Measurements from ENCODE around the gene SH3BGRL.
A peak's percentile ranks its signal among the peaks of the same experiment; 100 is the strongest.
"Not testable (repeated sequence)": the region's sequence is repeated elsewhere in the genome, so short reads cannot be mapped to it uniquely, and the experiment has no call there.

SH3BGRL gene

DNA sequence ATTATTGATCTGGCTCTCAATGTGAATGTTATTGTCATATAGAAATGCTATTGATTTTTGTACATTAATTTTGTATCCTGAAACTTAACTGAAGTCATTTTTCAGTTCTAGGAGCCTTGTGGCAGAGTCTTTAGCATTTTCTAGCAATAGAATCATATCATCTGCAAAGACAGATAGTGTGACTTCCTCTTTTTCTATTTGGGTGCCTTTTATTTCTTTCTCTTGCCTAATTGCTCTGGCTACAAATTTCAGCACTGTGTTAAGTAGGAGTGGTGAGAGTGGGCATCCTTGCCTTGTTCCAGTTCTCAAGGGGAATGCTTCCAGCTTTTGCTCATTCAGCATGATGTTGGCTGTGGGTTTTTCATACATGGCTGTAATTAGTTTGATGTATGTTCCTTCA lies 102.7 kb downstream of the SH3BGRL start:
- no peak overlapping the region for H3K4me3 ChIP-seq (replicated peaks in 1 of 2; ENCODE audit: low read depth in 2 of 2, low read length in 2 of 2)
- DNase-seq (ENCODE audit: low read depth in 2 of 2) = no peak
- TF ChIP-seq, protein P1, sequence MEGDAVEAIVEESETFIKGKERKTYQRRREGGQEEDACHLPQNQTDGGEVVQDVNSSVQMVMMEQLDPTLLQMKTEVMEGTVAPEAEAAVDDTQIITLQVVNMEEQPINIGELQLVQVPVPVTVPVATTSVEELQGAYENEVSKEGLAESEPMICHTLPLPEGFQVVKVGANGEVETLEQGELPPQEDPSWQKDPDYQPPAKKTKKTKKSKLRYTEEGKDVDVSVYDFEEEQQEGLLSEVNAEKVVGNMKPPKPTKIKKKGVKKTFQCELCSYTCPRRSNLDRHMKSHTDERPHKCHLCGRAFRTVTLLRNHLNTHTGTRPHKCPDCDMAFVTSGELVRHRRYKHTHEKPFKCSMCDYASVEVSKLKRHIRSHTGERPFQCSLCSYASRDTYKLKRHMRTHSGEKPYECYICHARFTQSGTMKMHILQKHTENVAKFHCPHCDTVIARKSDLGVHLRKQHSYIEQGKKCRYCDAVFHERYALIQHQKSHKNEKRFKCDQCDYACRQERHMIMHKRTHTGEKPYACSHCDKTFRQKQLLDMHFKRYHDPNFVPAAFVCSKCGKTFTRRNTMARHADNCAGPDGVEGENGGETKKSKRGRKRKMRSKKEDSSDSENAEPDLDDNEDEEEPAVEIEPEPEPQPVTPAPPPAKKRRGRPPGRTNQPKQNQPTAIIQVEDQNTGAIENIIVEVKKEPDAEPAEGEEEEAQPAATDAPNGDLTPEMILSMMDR (IDR thresholded peaks at IDR 0.05; ENCODE audit: low read depth, low read length) = no peak

DNA sequence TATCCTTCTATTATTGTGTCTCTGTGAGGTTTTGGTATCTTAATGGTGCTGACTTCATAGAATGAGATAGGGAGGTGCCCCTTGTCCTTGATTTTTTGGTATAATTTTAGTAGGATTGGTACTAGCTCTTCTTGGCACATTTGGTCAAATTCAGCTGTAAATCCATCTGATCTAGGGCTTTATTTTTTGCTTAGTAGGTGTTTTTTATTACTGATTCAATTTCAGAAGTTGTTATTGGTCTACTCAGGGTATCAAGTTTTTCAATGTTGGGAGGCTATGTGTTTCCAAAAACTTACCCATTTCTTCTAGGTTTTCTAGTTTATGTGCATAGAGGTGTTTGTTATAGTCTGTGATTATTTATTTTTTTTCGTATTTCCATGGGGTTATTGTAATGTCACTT lies 103.3 kb downstream of the SH3BGRL start:
- H3K4me3 ChIP-seq (replicated peaks in 1 of 2; ENCODE audit: low read depth in 2 of 2, low read length in 2 of 2) = no peak overlapping the region
- TF ChIP-seq, protein P1 (IDR thresholded peaks at IDR 0.05; ENCODE audit: low read depth, low read length) = no peak
- DNase-seq (ENCODE audit: low read depth in 2 of 2) = no peak

DNA sequence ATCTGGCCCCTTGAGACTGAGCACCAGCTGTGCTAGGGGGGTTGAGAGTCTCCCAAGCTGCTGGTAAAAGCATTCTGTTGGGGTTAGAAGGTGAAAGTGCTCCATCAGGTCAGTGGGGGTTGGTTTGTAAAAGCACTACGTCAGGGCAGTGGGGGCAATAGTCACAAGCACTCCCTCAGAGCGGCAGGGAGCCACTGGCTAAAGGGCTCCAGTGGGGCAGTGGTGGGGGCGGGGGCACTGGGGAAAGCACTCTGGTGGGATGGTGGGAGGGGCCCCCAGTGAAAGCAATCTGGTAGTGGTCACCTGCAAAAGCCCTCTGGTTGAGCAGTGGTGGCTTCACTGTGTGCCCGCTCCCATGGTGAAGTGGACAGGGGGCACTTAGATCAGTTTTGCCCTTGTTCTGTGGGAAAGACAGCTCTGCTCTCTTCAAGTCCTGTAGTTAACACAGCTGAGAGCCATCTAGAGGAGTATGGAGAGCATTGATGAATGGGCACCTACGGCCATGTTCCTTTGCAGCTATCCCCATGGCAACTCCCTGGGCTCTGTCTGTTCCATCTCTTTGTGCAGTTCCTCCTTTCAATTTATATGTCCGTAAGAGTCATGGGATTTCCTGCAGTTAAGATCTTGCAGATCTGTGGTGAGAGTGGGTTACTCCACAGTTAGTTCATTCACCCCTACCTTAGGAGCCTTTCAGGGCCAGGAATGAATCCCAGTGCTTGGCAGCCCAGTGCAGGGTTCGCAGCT lies 106.4 kb downstream of the SH3BGRL start:
- H3K4me3 ChIP-seq (replicated peaks in 1 of 2; ENCODE audit: low read depth in 2 of 2, low read length in 2 of 2) = no peak overlapping the region
- DNase-seq (ENCODE audit: low read depth in 2 of 2) = no peak
- TF ChIP-seq, protein P1 (IDR thresholded peaks at IDR 0.05; ENCODE audit: low read depth, low read length) = no peak

DNA sequence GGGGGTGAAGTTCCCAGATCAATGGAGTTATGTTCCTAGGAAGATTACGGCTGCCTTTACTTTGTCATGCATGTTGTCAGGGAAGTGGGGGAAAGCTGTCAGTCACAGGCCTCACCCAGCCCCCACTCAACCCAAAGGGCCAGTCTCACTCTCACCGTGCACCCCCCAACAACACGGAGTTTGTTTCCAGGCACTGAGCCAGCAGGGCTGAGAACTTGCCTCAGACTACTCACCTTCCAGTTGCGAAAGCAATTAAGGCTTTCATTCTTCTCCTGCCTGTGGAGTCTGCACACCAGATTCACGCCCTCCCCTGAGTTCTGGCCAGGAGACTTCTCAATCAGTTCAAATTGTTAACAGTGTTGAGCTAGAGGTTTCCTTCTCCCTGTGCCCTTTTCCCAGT lies 114.3 kb downstream of the SH3BGRL start:
- TF ChIP-seq, protein P1 (IDR thresholded peaks at IDR 0.05; ENCODE audit: low read depth, low read length) = no peak
- no peak overlapping the region for H3K4me3 ChIP-seq (replicated peaks in 1 of 2; ENCODE audit: low read depth in 2 of 2, low read length in 2 of 2)
- peak; percentile 34 to 43 for DNase-seq (ENCODE audit: low read depth in 2 of 2)

DNA sequence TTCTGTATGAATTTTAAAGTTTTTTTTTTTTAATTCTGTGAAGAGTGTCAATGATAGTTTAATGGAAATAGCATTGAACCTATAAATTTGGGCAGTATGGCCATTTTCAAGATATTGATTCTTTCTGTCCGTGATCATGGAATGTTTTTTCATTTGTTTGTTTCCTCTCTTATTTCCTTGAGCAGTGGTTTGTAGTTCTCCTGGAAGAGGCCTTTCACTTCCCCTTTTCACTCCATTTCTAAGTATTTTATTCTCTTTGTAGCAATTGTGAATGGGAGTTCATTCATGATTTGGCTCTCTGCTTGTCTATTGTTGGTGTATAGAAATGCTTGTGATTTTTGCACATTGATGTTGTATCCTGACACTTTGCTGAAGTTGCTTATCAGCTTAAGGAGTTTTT lies 129.8 kb downstream of the SH3BGRL start:
- not testable (repeated sequence) for H3K4me3 ChIP-seq (replicated peaks in 1 of 2; ENCODE audit: low read depth in 2 of 2, low read length in 2 of 2); DNase-seq (ENCODE audit: low read depth in 2 of 2)

DNA sequence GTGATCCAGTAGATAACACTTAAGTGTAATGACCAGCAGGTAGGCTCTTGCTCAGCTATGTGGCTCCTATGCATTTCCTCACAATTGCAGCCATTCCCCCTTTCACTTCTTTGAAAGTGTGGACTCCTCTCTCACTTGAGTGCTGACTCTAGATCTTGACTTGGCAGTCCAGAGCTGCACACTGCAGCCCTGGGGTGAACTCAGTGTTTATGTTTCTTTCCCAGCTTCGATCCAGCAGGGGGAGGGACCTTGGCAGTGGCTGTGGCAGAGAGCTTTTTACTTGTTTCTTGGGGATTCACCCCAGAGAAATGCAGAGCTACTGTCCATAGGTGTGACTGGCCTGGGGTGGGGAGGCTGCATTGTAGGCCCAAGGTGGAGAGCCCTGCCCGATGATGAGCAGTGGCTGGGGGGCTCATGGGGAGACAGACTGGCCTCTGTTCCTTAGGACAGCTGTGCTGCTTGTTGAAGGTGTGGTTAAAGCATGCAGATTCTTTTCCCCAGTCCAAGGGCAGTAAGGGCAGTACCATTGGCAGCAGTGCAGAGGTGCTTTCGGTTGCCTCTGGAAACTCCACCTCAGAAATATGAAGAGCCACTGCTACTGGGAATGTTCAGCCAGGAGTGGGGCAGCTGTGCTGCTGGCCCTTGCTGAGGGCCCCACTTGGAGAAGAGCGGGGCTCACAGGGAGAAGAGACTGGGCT lies 134.7 kb downstream of the SH3BGRL start:
- H3K4me3 ChIP-seq (replicated peaks in 1 of 2; ENCODE audit: low read depth in 2 of 2, low read length in 2 of 2) = no peak overlapping the region
- TF ChIP-seq, protein P1 (IDR thresholded peaks at IDR 0.05; ENCODE audit: low read depth, low read length) = no peak
- DNase-seq (ENCODE audit: low read depth in 2 of 2) = peak in 1 of 2 donors; percentile 6

DNA sequence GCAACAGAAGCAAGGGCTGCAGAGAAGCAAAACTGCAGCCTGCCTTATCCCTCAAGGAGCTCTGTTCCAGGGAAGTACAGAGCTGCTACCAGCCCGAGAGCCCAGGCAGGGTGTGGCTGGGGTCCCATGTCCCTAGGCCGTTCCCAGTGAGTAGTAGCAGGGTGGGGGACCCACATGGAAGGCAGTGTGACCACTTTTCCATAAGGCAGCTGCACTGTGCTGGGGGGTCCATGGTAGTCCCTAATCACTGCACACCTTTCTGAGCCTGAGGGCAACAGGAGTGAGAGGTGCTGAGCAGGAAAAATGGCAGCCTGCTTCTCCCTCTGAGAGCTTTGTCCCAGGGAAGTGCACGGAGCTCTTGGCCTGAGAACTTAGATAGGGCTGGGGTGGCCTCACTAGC lies 135.9 kb downstream of the SH3BGRL start:
- H3K4me3 ChIP-seq (replicated peaks in 1 of 2; ENCODE audit: low read depth in 2 of 2, low read length in 2 of 2) = no peak overlapping the region
- TF ChIP-seq, protein P1 (IDR thresholded peaks at IDR 0.05; ENCODE audit: low read depth, low read length) = no peak
- no peak for DNase-seq (ENCODE audit: low read depth in 2 of 2)
